ENCODE measurements around the gene OR2AG1. TPM values are rescaled to one million over a fixed set of nuclear protein-coding genes. Genes with fewer than 3 reads are reported as not detected.

OR2AG1 gene
- total RNA-seq, 2 experiments from 2014 or later: not detected

Other genes with a start within 250 kb of the OR2AG1 start
- 10 to 100 TPM; 34.9 to 37.5 TPM for gene RRP8, start 179.4 kb upstream of the OR2AG1 start, total RNA-seq
- 10 to 100 TPM; 89.2 to 95.8 TPM for gene ILK, start 179.2 kb upstream of the OR2AG1 start, total RNA-seq
- 100 to 1,000 TPM; 158 to 165 TPM for gene TAF10, start 170.8 kb upstream of the OR2AG1 start, total RNA-seq
- gene TPP1, start 163.6 kb upstream of the OR2AG1 start, total RNA-seq: 10 to 100 TPM; 53.2 to 56.6 TPM
- under 1 TPM; 0.80 to 0.90 TPM for gene DCHS1, start 127.2 kb upstream of the OR2AG1 start, total RNA-seq
- gene MRPL17, start 99.7 kb upstream of the OR2AG1 start, total RNA-seq: 100 to 1,000 TPM in 1 of 2 experiments, 10 to 100 TPM in 1; 98.5 to 102 TPM
- not detected for gene OR2AG2, start 11.0 kb upstream of the OR2AG1 start, total RNA-seq
- gene OR6A2, start 16.7 kb downstream of the OR2AG1 start, total RNA-seq: not detected
- gene OR10A5, start 62.7 kb downstream of the OR2AG1 start, total RNA-seq: not detected
- not detected for gene OR10A2, start 80.0 kb downstream of the OR2AG1 start, total RNA-seq
- not detected for gene OR10A4, start 93.6 kb downstream of the OR2AG1 start, total RNA-seq
- gene OR2D2, start 109.5 kb downstream of the OR2AG1 start, total RNA-seq: not detected
- not detected for gene OR2D3, start 138.0 kb downstream of the OR2AG1 start, total RNA-seq
- under 1 TPM; 0.57 to 0.68 TPM for gene ZNF215, start 143.4 kb downstream of the OR2AG1 start, total RNA-seq
- not detected for gene ZNF214, start 237.3 kb downstream of the OR2AG1 start, total RNA-seq
- gene NLRP14, start 237.5 kb downstream of the OR2AG1 start, total RNA-seq: under 1 TPM in 1 of 2 experiments, not detected in 1; 0.07 TPM